Activated B cell treated with CpG ODN at 0.5 μM for 24 hours (primary cell): ENCODE measurements around the gene ZC3H13. TPM values are rescaled to one million over a fixed set of nuclear protein-coding genes. Genes with fewer than 3 reads are reported as not detected.

Experiments
- ATAC-seq: fragments of 200-7000 bp; cut with Tn5 transposase; one replicate; pipeline ENCODE4 v1.10.0; 2021; ENCODE audit warnings: low read depth, mild to moderate bottlenecking, moderate library complexity
- CTCF ChIA-PET: fragments of 350-600 bp; sonication (Branson Sonifier 250); formaldehyde crosslinking; loops from one replicate; lab custom pipeline; 2021; ENCODE audit warnings: antibody characterized with exemption; lab: Charles Lee
- POLR2A ChIA-PET: fragments of 350-600 bp; sonication (Branson Sonifier 250); formaldehyde crosslinking; loops from one replicate; lab custom pipeline; 2021; ENCODE audit warnings: antibody characterized with exemption; lab: Charles Lee
- DNase-seq: peaks from one replicate; pipeline ENCODE4 v3.0.0; 2022
- H3K27ac Mint-ChIP-seq: one replicate; pipeline ENCODE4 v1.8.0; 2020; ENCODE audit warnings: mixed read lengths
- H3K27me3 Mint-ChIP-seq: one replicate; pipeline ENCODE4 v1.8.0; 2021; ENCODE audit warnings: mixed read lengths
- H3K36me3 Mint-ChIP-seq: one replicate; pipeline ENCODE4 v1.8.0; 2021; ENCODE audit warnings: low read depth, mixed read lengths
- H3K4me1 Mint-ChIP-seq: one replicate; pipeline ENCODE4 v1.8.0; 2021; ENCODE audit warnings: mixed read lengths
- H3K4me3 Mint-ChIP-seq: one replicate; pipeline ENCODE4 v1.8.0; 2020; ENCODE audit warnings: mild to moderate bottlenecking, mixed read lengths
- H3K9me3 Mint-ChIP-seq: one replicate; pipeline ENCODE4 v1.8.0; 2020; ENCODE audit warnings: mixed read lengths
- intact Hi-C: fragments of 100-400 bp; cut with micrococcal nuclease; formaldehyde crosslinking; loops from one replicate; pipeline ENCODE4 v1.15.1; 2024
- total RNA-seq: library from RNA; stranded (reverse); gene quantifications from 2 replicates; pipeline ENCODE4 v1.2.3, GENCODE V29; 2022
- TF ChIP-seq, protein P1 (sequence below): fragments of 200-600 bp; IDR thresholded peaks from one replicate; pipeline ENCODE4 v1.8.0; 2022; ENCODE audit warnings: antibody characterized with exemption, mild to moderate bottlenecking

Gene ZC3H13
- total RNA-seq, 1 donor from 2014 or later: 48.7 TPM

DNA sequence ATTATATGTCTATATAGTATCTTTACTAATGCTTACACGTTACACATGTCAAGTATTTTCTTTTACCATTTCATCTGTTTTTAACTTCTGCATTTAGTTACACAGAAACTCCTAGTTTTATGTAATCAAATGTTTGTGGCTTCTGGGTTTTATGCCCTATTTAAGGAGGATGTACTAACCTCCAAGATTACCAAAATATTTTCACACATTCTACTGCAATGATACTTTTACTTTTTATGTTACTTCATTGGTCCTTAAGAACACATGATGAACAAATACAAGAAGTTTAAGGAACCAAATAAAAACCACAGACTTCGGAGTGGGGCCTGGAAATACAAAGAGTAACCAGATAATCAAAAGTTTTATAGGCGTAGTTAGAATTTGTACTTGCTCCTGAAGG is 37.2 kb downstream of the ZC3H13 start:
- ChIA-PET CTCF (no interaction called here), POLR2A (no interaction called here)
- H3K9me3 Mint-ChIP-seq: no peaks in the 10 kb centered on the region
- ATAC-seq: no peak
- intact Hi-C loops: no loop called here
- TF ChIP-seq, protein P1, sequence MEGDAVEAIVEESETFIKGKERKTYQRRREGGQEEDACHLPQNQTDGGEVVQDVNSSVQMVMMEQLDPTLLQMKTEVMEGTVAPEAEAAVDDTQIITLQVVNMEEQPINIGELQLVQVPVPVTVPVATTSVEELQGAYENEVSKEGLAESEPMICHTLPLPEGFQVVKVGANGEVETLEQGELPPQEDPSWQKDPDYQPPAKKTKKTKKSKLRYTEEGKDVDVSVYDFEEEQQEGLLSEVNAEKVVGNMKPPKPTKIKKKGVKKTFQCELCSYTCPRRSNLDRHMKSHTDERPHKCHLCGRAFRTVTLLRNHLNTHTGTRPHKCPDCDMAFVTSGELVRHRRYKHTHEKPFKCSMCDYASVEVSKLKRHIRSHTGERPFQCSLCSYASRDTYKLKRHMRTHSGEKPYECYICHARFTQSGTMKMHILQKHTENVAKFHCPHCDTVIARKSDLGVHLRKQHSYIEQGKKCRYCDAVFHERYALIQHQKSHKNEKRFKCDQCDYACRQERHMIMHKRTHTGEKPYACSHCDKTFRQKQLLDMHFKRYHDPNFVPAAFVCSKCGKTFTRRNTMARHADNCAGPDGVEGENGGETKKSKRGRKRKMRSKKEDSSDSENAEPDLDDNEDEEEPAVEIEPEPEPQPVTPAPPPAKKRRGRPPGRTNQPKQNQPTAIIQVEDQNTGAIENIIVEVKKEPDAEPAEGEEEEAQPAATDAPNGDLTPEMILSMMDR: no peak
- no peaks in the 10 kb centered on the region for H3K4me1 Mint-ChIP-seq
- H3K36me3 Mint-ChIP-seq: peaks cover 55% of the 10 kb centered on the region
- H3K27ac Mint-ChIP-seq: no peak overlapping the region
- no peak overlapping the region for H3K4me3 Mint-ChIP-seq
- DNase-seq: no peak
- no peaks in the 10 kb centered on the region for H3K27me3 Mint-ChIP-seq

- no peak overlapping the region for H3K4me3 Mint-ChIP-seq
- ATAC-seq (no peak), DNase-seq (no peak)
- H3K27ac Mint-ChIP-seq: no peak overlapping the region
- no peaks in the 10 kb centered on the region for H3K4me1 Mint-ChIP-seq
- TF ChIP-seq, protein P1: no peak
- POLR2A ChIA-PET: no interaction called here
- peaks cover 61% of the 10 kb centered on the region for H3K36me3 Mint-ChIP-seq
- no peaks in the 10 kb centered on the region for H3K27me3 Mint-ChIP-seq
- H3K9me3 Mint-ChIP-seq: no peaks in the 10 kb centered on the region
- intact Hi-C loops: no loop called here
- CTCF ChIA-PET: no interaction called here
These were observed 40.1 kb downstream of the ZC3H13 start for GRCh38 chr13:46012404-46012803.

- TF ChIP-seq, protein P1: no peak
- ChIA-PET CTCF (no interaction called here), POLR2A (no interaction called here)
- Mint-ChIP-seq H3K27me3 (no peaks in the 10 kb centered on the region), H3K9me3 (no peaks in the 10 kb centered on the region), H3K4me1 (no peaks in the 10 kb centered on the region), H3K4me3 (no peak overlapping the region), H3K36me3 (peaks cover 61% of the 10 kb centered on the region), H3K27ac (no peak overlapping the region)
- intact Hi-C loops: no loop called here
- ATAC-seq (no peak), DNase-seq (no peak)
These were observed 42.4 kb downstream of the ZC3H13 start for GRCh38 chr13:46010148-46010547.

- Mint-ChIP-seq H3K4me3 (no peak overlapping the region), H3K27ac (no peak overlapping the region), H3K27me3 (no peaks in the 10 kb centered on the region), H3K4me1 (no peaks in the 10 kb centered on the region), H3K9me3 (no peaks in the 10 kb centered on the region), H3K36me3 (peaks cover 66% of the 10 kb centered on the region)
- ChIA-PET CTCF (no interaction called here), POLR2A (no interaction called here)
- ATAC-seq: no peak
- TF ChIP-seq, protein P1: no peak
- intact Hi-C loops: no loop called here
- DNase-seq: no peak
These were observed 43.9 kb downstream of the ZC3H13 start for GRCh38 chr13:46008631-46009030.

DNA sequence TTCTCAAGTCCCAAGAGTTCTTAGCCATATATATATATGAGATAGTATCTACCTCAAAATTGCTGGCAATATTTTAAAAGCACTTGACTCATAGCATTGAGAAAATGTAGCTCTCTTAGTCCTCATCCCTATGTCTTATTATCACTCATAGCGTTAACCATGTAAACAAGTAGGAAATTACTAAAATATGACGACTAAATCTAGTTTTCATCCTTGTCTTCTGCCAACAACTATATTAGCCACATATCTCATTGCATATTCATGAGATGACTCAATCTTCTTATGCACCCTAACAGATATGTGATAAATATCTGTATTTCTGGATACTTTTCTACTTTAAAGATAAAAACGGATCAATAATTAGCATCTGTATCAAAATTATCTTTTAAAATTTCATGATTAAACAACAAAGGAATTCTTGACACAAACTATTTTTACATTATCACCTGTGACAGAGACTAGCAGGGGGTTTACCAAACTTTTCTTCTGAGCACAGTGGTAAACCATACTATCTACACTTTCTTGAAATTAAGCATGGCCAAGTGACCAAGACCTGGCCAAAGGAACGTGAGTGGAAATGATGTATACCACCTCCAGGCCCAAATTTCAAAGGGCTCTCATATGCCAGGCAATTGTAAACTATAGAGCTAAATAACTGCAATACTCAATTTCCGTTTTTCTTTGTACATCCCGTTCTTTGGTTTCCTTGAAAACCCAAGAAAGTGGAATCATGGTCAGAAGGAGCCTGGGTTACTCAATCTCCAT is 45.7 kb downstream of the ZC3H13 start:
- Mint-ChIP-seq H3K4me3 (no peak overlapping the region), H3K27me3 (no peaks in the 10 kb centered on the region), H3K36me3 (peaks cover 76% of the 10 kb centered on the region), H3K27ac (no peak overlapping the region), H3K9me3 (peaks cover 2% of the 10 kb centered on the region), H3K4me1 (peaks cover 10% of the 10 kb centered on the region)
- intact Hi-C loops: no loop called here
- TF ChIP-seq, protein P1: no peak
- DNase-seq: no peak
- ChIA-PET CTCF (no interaction called here), POLR2A (no interaction called here)
- no peak for ATAC-seq
